GM19193 (cell line): ENCODE measurements around the gene SH3BP2.

Source experiments
- POLR2A ChIP-seq: IDR thresholded peaks from 4 replicates; pipeline ENCODE4 v1.6.1; 2011; ENCODE audit not compliant: insufficient read depth, insufficient read length; ENCODE audit errors: extremely low read depth

SH3BP2 gene

DNA sequence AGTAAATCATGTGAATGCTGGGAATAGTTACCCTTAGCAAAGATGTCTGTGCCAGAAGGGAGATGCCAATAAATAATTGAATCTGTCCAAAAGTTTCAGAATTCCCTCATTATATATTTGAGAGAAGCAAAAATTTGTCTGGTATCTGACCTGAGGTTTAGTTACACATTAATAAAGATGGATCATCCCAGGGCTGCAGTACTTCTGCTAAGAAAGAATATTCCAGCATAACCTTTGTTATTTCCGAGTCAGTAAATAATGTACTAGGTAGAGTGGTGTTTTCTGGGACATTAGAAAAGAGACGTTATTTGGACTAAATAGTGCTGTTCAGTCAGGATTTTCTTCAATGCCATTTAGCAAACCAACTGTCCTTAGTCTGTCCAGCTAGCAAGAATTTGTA, 77.2 kb downstream of the SH3BP2 start:
- no peak for TF ChIP-seq POLR2A

DNA sequence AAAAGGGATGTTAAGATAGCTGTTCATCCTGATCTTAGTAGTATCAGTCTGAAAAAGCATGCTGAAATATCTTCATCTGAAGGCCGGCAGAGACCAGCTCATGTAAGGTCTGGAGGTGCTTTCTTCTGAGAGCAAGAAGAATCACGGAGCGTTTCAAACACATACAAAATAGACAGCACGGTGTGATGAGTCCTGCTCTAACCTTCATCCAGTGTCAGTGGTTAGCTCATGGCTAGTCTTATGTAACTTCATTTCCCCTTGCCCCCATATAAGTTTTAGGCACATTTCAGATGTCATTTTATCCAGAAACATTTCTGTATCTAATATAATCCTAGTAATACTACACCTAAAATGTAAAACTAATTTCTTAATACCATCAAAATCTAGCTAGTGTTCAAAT, 78.6 kb downstream of the SH3BP2 start:
- no peak for TF ChIP-seq POLR2A

DNA sequence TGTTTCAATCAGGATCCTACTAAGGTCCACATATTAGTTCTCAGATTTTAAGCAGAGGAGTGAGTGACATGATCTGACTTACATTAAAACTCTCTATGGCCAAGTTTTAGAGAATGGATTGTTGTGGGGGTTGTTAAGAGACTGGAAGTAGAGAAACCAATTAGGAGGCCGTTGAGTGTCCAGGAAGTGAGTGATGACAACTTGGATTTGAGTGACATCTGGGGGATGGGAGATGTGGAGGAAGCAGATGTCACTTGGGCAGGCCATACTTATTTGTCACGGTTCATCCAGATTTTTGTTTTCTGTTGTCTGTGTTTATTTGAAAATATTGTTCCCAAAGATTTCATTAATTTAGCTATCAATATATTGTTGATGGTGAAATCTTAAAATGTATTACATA, 79.0 kb downstream of the SH3BP2 start:
- no peak for TF ChIP-seq POLR2A

DNA sequence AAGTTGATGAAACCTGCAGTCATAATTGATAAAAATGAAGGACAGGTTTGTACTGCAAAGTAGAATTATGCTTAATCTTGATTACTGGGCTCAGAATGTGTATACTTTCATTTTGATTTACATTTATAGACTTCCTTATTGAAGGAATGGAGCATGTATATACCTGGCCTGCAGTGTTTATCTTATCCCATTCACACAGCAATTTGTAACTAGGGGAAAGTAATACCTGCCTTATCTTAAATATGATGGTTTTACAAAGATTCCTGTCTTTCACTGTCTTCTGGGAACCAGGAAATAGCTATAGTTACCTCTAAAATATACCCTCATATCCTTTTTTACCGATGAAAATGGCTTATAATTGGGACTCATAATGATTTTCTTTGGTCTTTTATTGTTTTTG, 80.4 kb downstream of the SH3BP2 start:
- TF ChIP-seq POLR2A, result no peak

DNA sequence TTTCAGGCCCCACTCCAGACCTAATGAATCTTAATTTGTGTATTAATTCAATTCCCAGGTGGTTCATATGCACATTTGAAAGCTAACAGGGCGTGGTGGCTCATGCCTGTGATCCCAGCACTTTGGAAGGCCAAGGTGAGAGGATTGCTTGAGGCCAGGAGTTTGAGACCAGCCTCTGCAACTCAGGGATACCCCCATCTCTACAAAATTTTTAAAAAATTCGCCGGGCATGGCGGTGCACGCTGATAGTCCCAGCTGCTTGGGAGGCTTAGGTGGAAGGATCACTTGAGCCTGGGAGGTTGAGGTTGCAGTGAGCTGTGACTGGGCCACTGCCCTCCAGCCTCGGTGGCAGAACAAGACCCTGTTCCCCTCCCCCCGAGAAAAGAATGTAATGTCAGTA, 82.0 kb downstream of the SH3BP2 start:
- TF ChIP-seq POLR2A, result no peak

DNA sequence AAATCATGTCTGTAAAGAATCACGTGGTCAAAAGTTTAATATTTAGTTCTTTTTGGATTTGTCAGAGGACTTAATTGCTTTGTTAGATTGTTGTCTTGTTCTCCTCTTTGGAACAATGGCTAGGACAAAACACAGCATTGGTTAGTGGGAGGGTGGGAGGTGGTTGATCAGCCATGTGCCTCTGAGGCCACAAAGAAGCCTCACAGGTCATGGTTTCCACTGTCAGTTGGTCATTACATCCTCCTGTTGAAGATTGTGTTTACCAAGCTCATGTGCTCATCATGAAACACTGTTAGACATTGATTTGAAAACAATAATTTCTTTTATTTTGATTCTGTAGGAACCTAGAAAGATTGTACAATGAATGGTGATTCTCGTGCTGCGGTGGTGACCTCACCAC, 82.7 kb downstream of the SH3BP2 start:
- no peak for TF ChIP-seq POLR2A

DNA sequence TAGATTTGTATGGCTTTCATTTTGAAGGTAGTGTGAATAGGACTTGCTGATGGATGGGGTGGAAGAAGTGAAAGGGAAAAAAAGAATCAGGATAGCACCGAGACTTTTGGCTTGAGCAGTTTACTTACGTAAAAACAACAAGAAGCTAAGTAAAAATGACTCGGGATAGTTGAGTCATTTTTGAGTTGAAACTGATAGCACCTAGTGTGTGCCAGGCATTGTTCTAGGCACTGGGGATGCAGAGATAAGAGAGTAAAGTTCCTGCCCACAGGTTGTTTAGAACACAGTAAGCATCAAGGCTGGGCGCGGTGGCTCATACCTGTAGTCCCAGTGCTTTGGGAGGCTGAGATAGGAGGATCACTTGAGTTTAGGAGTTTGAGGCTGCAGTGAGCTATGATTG, 85.5 kb downstream of the SH3BP2 start:
- no peak for TF ChIP-seq POLR2A

DNA sequence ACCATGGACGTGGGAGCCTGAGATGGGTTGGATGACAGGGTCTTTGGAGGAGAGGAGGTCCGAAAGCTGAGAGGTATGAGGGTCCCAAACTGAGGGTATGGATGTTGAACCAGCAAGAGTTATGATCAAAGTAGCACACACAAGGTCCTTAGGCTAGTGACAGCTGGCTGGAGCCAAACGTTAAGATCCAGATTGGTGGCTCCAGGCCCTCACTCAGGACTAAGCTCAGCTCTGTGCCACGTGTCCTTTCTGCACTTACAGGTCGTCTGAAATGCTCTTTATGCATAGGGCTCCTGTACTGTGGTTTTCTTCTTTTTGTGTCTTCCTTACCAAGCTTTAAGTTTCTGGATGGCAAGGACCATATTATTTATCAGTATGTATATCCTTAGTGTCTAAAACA, 86.1 kb downstream of the SH3BP2 start:
- TF ChIP-seq POLR2A, result no peak

DNA sequence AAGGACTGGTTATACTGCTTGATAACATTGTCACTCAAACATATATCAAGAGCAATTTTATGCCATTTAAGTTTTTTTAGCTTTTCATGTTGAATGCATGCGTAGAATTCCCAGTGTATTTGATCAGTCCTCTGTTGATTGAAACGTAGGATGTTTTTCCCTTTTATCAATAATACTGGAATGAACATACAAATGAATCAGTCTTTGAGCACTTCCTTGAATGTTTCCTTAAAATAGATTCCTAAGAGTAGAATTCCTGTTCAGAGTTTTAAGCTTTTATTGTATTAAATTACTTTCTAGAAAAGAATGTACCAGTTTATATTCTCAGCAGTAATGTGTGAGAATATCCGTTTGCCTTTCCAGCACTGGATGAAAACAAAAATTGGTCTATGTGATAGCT, 88.5 kb downstream of the SH3BP2 start:
- TF ChIP-seq POLR2A, result no peak

DNA sequence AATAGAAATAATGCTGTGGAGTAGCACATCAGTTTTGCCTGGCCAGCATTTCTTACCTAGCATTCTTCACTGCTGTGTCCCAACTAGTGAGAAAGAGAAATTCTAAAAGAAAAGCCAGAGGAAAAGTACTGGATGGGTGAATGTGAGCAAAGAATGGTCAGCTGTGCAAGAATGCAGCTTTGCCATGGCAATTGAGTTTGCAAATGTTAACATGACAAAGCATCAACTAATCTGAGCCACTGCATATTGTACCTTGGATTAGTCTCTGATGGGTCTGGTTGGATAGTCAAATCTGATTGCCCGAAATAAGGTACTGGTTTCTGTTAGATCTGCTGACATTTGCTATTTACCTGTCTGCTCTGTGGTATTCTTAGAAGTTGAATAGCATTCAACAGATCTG, 89.5 kb downstream of the SH3BP2 start:
- TF ChIP-seq POLR2A, result no peak

DNA sequence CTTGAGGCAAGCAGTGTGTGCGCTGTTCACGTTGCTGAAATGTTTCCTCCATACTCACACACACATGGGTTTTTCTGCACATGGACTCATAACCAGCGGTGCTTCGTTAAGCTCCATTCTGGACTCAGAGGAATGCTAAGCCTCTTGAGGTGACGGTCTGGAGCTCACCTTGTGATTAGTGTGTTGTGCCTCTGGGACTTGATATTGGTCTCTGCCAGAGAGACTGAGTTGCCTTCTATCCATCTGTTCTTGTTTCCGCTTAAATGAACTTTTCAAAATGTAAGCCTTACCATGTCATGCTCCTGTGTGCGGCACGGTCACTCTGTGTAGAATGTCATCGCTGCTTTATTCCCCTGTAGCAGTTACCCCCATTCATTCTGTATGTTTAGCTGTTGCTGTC, 93.3 kb downstream of the SH3BP2 start:
- TF ChIP-seq POLR2A, result no peak

DNA sequence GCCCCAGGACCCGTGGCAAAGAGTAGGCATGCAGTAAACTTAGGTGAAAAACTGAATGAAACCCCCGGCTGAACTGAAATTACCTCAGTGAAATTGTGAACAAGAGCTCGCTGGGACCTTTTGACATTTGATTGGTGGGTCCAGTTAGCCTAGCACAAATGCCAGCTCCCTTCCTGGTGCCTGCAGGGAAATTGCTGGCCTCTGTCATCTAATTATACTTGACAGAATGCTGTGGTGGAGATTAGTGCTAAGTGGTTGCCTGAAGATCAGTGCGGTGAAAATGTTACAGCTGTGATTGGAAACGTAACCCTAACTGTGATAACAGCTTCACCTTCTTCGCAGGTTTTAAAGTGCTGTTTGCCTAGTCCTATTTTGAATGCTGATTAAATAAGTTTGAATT, 93.7 kb downstream of the SH3BP2 start:
- no peak for TF ChIP-seq POLR2A

DNA sequence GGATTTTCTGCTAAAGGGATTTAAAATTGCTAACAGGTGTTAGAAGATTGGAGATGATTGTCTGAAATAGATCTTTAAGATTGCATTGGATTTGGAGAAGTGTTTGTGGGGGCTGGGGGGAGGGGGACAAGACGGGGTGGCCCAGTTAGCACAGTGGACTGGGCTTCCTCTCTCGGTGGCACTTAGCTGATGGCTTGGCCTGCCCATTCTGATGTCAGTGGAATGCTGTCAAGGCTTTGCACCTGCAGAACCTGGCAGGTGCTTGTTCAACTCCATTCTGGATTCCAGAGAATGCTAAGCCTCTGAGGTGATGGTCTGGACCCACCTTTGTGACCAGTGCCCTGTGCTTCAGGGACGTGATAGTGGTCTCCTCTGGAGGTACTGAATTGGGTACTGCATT, 94.5 kb downstream of the SH3BP2 start:
- TF ChIP-seq POLR2A, result no peak

DNA sequence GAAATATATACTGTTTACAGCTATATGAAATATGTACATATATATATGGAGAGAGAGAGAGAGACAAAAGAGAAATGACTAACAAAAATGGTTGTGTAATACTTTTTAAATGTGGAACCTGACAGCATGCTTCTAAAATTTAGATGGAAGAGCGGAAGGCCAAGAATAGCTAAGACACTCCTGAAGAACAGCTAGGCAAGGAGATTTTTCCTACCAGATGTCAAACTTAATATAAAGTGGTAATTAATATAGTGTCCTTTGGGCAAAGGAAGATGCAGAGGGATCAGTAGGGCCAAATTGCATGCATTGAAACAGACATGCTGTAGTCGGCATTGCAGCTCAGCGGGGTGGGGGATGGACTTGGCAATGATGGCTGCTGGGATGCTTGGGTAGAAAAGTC, 96.0 kb downstream of the SH3BP2 start:
- TF ChIP-seq POLR2A, result no peak
